OCI-LY7 (cell line): ENCODE measurements around the gene NSD1. TPM values are rescaled to one million over a fixed set of nuclear protein-coding genes. Genes with fewer than 3 reads are reported as not detected.
A peak's percentile ranks its signal among the peaks of the same experiment; 100 is the strongest.

Source experiments
- BruUV-seq: library from RNA; stranded (reverse); fragments of 400-500 nt; replicated peaks from 2 replicates; lab custom pipeline; 2021; lab: Mats Ljungman, UMichigan
- CTCF ChIA-PET: fragments of 300-600 bp; sonication (Branson Sonifier 250); formaldehyde crosslinking; loops from one replicate; lab custom pipeline; 2022; ENCODE audit warnings: antibody characterized with exemption; ENCODE audit not compliant: unreplicated experiment; lab: Charles Lee
- POLR2A ChIA-PET: fragments of 300-600 bp; sonication (Branson Sonifier 250); formaldehyde crosslinking; loops from one replicate; lab custom pipeline; 2022; ENCODE audit warnings: antibody characterized with exemption; lab: Charles Lee
- DNase-seq: peaks from one replicate; pipeline ENCODE4 v3.0.0-alpha.2; 2015; ENCODE audit warnings: low spot score
- H2AFZ ChIP-seq: fragments of 200-600 bp; sonication (generic), shearing (Covaris generic); 2 replicates; pipeline ENCODE4 v1.6.1; 2014; ENCODE audit warnings: mild to moderate bottlenecking, antibody characterized with exemption, low read length, moderate library complexity
- H3K27ac ChIP-seq: fragments of 200-600 bp; sonication (generic); 2 replicates; pipeline ENCODE4 v1.5.1; 2014; ENCODE audit warnings: mixed run types, low read depth, mild to moderate bottlenecking, moderate library complexity, low read length, inconsistent platforms; ENCODE audit not compliant: poor library complexity, severe bottlenecking
- H3K36me3 ChIP-seq: fragments of 200-600 bp; sonication (generic); 2 replicates; pipeline ENCODE4 v1.6.1; 2014; ENCODE audit warnings: mild to moderate bottlenecking, antibody characterized with exemption, low read length, moderate library complexity, mixed read lengths; ENCODE audit not compliant: insufficient read depth
- H3K4me1 ChIP-seq: fragments of 200-600 bp; sonication (generic); 2 replicates; pipeline ENCODE4 v1.5.1; 2014; ENCODE audit warnings: mild to moderate bottlenecking, low read length; ENCODE audit not compliant: insufficient read depth, poor library complexity, severe bottlenecking
- H3K4me2 ChIP-seq: fragments of 200-600 bp; sonication (generic); 2 replicates; pipeline ENCODE4 v1.6.1; 2014; ENCODE audit warnings: mild to moderate bottlenecking, low read length
- H3K4me3 ChIP-seq: fragments of 200-600 bp; sonication (generic); 2 replicates; pipeline ENCODE4 v1.5.1; 2014; ENCODE audit warnings: mild to moderate bottlenecking, low read depth, low read length; ENCODE audit not compliant: poor library complexity, severe bottlenecking
- H3K79me2 ChIP-seq: fragments of 200-600 bp; sonication (generic); 2 replicates; pipeline ENCODE4 v1.6.1; 2016; ENCODE audit warnings: low read depth, mild to moderate bottlenecking, low read length, moderate library complexity, mixed read lengths; ENCODE audit not compliant: insufficient read depth
- H3K9me2 ChIP-seq: fragments of 200-600 bp; sonication (generic); 2 replicates; pipeline ENCODE4 v1.6.1; 2016; ENCODE audit warnings: mild to moderate bottlenecking, low read length, mixed read lengths; ENCODE audit not compliant: insufficient read depth
- H3K9me3 ChIP-seq: fragments of 200-600 bp; sonication (generic); 2 replicates; pipeline ENCODE4 v1.6.1; 2014; ENCODE audit warnings: mild to moderate bottlenecking, mixed run types, low read length, mixed read lengths
- H4K20me1 ChIP-seq: fragments of 200-600 bp; sonication (generic); 2 replicates; pipeline ENCODE4 v1.6.1; 2014; ENCODE audit warnings: mild to moderate bottlenecking, antibody characterized with exemption, low read length, moderate library complexity, mixed read lengths; ENCODE audit not compliant: insufficient read depth
- CTCF ChIP-seq: fragments of 200-600 bp; sonication (generic); conservative IDR thresholded peaks from 2 replicates; pipeline ENCODE4 v1.5.1; 2014; ENCODE audit warnings: mild to moderate bottlenecking, antibody characterized with exemption, low read length, moderate library complexity, mixed read lengths
- EZH2phosphoT487 ChIP-seq: fragments of 200-600 bp; sonication (generic); IDR thresholded peaks from 2 replicates; pipeline ENCODE4 v1.6.1; 2018; ENCODE audit warnings: low read depth, borderline replicate concordance, mild to moderate bottlenecking, mixed run types, antibody characterized with exemption, low read length, moderate library complexity, mixed read lengths
- intact Hi-C: fragments of 100-400 bp; cut with micrococcal nuclease; formaldehyde crosslinking; loops from one replicate; pipeline ENCODE4 v1.10.0; 2022; ENCODE audit not compliant: unreplicated experiment
- total RNA-seq, 2 experiments: library from RNA; depleted of rRNA in 1 of 2; stranded (reverse); fragments of >200 nt in 1 of 2; shearing (Covaris generic) in 1 of 2; gene quantifications; 2 replicates each; pipeline ENCODE4 v1.2.3, GENCODE V29; 2014 to 2022

The NSD1 gene
- total RNA-seq, 2 experiments from 2014 or later, result 64.3 to 142 TPM

- Histone ChIP-seq H4K20me1 (no peaks in the 10 kb centered on the region), H3K4me2 (no peak overlapping the region), H3K4me1 (peaks cover 45% of the 10 kb centered on the region), H3K79me2 (peaks cover 22% of the 10 kb centered on the region), H3K4me3 (no peak overlapping the region), H3K27ac (no peak overlapping the region), H3K9me2 (no peaks in the 10 kb centered on the region), H2AFZ (no peak overlapping the region), H3K36me3 (peaks cover 17% of the 10 kb centered on the region), H3K9me3 (no peaks in the 10 kb centered on the region)
- no peak for DNase-seq
- TF ChIP-seq EZH2phosphoT487 (no peak), CTCF (no peak)
- intact Hi-C loops, result no loop called here
- ChIA-PET CTCF (interaction anchor here (0.6 to 1.1 kb wide), 2 partner anchors 19 to 230 kb away, joined by 3 read pairs; no protein-coding TSS in a partner anchor), POLR2A (no interaction called here)
- BruUV-seq, result no TSS peak
Measured at GRCh38 chr5:177131352-177132135, 2.0 kb upstream of the NSD1 start.

DNA sequence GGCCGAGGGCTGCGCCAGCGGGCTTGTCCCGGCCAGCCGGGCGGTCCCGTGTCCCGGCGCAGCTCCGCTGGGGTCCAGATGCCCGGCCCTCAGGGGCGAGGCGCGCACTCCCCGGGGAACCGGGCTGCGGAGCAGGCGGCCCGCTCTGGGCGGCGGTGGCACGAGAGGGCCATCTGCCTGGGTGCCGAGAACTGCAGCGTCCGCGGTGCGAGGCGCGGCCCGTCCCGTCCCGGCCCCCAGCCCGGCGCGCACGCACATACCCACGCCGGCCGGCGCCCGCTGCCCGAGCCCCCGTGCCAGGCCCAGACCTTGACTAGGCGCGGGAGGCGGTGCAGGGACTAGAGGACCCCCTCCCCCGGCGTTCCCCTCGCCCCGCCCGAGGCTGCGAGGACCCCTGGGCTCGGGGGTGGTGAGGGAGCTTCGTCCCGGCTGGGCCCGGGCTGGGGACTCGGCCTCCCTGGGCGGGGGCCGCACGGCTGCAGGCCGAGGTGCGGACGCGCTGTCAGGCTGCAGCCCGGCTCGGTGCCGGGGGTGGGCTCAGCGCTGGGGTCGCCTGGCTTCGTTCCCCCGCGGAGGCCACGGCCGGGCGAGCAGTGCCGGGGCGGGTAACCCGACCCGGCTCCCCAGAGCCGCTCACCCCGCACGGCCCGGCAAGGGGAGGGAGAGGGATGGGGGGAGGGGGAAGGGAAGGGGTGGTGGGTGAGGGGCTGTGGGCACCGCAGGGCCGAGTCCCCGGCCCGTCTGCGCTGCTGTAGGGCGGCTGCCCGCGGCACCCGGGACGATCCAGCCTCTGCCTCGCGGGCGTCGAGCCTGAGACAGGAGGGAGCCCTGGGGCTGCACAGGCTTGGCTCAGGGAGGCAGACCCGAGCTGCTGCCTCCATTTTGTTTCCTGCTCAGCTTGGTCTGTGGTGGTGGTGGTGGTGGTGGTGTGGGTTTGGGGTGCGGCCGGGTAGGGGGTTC lies 1.2 kb upstream of the NSD1 start:
- no peak for DNase-seq
- H3K27ac ChIP-seq, result peak overlapping the region; percentile 9
- peak overlapping the region; percentile 86 for H3K4me3 ChIP-seq
- peak overlapping the region; percentile 69; the same call in 1 of the 2 replicates for H2AFZ ChIP-seq
- peaks cover under 1% of the 10 kb centered on the region; the same call in 1 of the 2 replicates for H3K9me3 ChIP-seq
- CTCF ChIA-PET, result interaction anchor here (1.1 kb wide), 1 partner anchor 20 kb away, joined by 3 read pairs; no protein-coding TSS in a partner anchor
- no peaks in the 10 kb centered on the region for H3K9me2 ChIP-seq
- peaks cover 25% of the 10 kb centered on the region for H3K36me3 ChIP-seq
- no TSS peak for BruUV-seq
- intact Hi-C loops, result no loop called here
- H3K79me2 ChIP-seq, result peaks cover 30% of the 10 kb centered on the region
- peak overlapping the region; percentile 99 for H3K4me2 ChIP-seq
- TF ChIP-seq CTCF (no peak), EZH2phosphoT487 (no peak)
- no peaks in the 10 kb centered on the region for H4K20me1 ChIP-seq
- peaks cover 54% of the 10 kb centered on the region for H3K4me1 ChIP-seq
- POLR2A ChIA-PET, result no interaction called here
